ENCODE data around the gene EZH2. TPM values are rescaled to one million over a fixed set of nuclear protein-coding genes. Genes with fewer than 3 reads are reported as not detected.
A peak's percentile ranks its signal among the peaks of the same experiment; 100 is the strongest.

The EZH2 gene
- total RNA-seq, 3 donors from 2014 or later (not counting 1 experiment from before 2014, with no cell fraction given): 33.4 to 42.7 (median 35.8) TPM

DNA sequence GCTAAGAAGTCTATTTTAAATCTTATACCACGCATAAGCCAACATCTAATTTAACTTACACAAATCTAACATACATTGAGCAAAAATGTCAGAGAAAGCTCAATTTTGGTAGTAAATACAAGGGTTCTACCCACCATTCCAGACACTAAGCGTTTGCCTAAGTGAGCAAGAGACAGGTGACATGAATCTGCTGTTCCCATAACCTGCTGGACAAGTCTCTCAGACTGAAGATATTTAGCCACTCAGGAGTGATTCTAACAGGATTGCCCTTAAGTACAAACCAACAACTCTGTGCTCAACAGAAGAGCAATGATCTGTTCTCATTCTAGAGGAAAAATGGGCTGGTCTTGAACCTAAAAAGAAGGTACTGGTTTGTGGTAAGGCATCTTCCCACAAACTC lies 18.8 kb downstream of the EZH2 start:
- peaks cover 18 to 26% of the 10 kb centered on the region in 2 donors for H3K4me1 Mint-ChIP-seq
- no peaks in the 10 kb centered on the region for H3K4me1 ChIP-seq (ENCODE audit: control insufficient read depth, insufficient read depth, low read length)
- H3K9me3 Mint-ChIP-seq: peaks cover 0 to 8% of the 10 kb centered on the region in 2 donors
- no peaks in the 10 kb centered on the region for H3K36me3 ChIP-seq (ENCODE audit: control insufficient read depth, insufficient read depth, low read length)
- peaks cover 10% of the 10 kb centered on the region for H3K36me3 Mint-ChIP-seq
- H3K4me3 Mint-ChIP-seq: no peak overlapping the region
- TF ChIP-seq, protein P1, sequence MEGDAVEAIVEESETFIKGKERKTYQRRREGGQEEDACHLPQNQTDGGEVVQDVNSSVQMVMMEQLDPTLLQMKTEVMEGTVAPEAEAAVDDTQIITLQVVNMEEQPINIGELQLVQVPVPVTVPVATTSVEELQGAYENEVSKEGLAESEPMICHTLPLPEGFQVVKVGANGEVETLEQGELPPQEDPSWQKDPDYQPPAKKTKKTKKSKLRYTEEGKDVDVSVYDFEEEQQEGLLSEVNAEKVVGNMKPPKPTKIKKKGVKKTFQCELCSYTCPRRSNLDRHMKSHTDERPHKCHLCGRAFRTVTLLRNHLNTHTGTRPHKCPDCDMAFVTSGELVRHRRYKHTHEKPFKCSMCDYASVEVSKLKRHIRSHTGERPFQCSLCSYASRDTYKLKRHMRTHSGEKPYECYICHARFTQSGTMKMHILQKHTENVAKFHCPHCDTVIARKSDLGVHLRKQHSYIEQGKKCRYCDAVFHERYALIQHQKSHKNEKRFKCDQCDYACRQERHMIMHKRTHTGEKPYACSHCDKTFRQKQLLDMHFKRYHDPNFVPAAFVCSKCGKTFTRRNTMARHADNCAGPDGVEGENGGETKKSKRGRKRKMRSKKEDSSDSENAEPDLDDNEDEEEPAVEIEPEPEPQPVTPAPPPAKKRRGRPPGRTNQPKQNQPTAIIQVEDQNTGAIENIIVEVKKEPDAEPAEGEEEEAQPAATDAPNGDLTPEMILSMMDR (IDR thresholded peaks at IDR 0.05): no peak
- WGBS (ENCODE audit: insufficient coverage): 93% methylated on average over 1 of the region's 2 CpGs
- peak overlapping the region in 1 of 2 donors; percentile 23 for H3K27ac Mint-ChIP-seq
- DNase-seq: no peak
- H3K27me3 ChIP-seq (ENCODE audit: control insufficient read depth, insufficient read depth, low read length): no peaks in the 10 kb centered on the region
- intact Hi-C loops (cut with micrococcal nuclease): no loop called here
- no peak overlapping the region for H3K27ac ChIP-seq (ENCODE audit: low read length)
- H3K4me3 ChIP-seq (ENCODE audit: low read length): no peak overlapping the region
- H3K9me3 ChIP-seq (ENCODE audit: control insufficient read depth, insufficient read depth, low read length): peaks cover 14% of the 10 kb centered on the region
- H3K27me3 Mint-ChIP-seq (ENCODE audit: low read depth in 2 of 2): no peaks in the 10 kb centered on the region
- no peak for ATAC-seq

DNA sequence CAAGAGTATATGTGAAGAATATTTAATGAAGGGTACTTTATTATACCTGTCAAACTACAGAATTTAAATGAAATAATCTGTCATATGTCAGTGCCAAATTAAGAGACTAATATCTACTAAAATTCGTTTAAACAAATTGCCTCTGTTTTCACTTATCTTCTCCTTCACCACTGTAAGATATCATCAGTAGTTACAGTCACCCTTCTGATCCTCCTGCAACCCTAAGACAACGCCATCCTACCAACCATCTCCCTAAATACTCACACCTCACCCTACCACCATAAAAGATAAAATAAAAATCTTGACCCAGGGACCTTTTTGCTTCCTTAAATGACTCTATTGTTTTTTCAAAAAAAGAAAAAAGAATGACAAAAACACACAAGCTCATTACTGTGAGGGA lies 20.8 kb downstream of the EZH2 start:
- Mint-ChIP-seq H3K27ac (peak overlapping the region; percentile 55 to 60), H3K27me3 (ENCODE audit: low read depth in 2 of 2) (no peaks in the 10 kb centered on the region), H3K4me1 (peaks cover 18 to 30% of the 10 kb centered on the region in 2 donors), H3K36me3 (peaks cover 10% of the 10 kb centered on the region), H3K9me3 (peaks cover 0 to 8% of the 10 kb centered on the region in 2 donors), H3K4me3 (no peak overlapping the region)
- intact Hi-C loops (cut with micrococcal nuclease): no loop called here
- H3K27ac ChIP-seq (ENCODE audit: low read length): no peak overlapping the region
- H3K9me3 ChIP-seq (ENCODE audit: control insufficient read depth, insufficient read depth, low read length): peaks cover 12% of the 10 kb centered on the region
- H3K27me3 ChIP-seq (ENCODE audit: control insufficient read depth, insufficient read depth, low read length): no peaks in the 10 kb centered on the region
- H3K4me1 ChIP-seq (ENCODE audit: control insufficient read depth, insufficient read depth, low read length): no peaks in the 10 kb centered on the region
- H3K36me3 ChIP-seq (ENCODE audit: control insufficient read depth, insufficient read depth, low read length): no peaks in the 10 kb centered on the region
- TF ChIP-seq, protein P1 (IDR thresholded peaks at IDR 0.05): no peak
- DNase-seq (no peak), ATAC-seq (no peak)
- 42% methylated on average over 2 of the region's 2 CpGs for WGBS (ENCODE audit: insufficient coverage)
- no peak overlapping the region for H3K4me3 ChIP-seq (ENCODE audit: low read length)

DNA sequence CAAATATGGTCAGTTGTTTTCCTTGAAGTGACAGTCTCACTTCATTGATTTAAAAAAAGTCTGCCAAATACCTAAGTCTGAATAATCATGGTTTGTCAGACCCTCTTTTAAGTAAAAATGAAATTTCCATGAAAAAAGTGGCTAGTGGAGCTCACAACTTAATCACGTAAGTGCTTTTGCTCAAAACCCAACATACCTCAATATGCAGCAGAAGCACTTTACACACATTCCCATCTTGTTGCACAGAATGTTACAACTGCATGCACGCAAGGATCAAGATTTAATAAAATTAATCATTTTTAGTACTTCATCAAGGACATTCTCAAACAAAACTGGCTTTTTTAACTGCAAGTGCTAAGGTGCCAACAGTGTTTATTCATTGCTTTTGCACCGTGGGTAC lies 21.6 kb downstream of the EZH2 start:
- TF ChIP-seq, protein P1 (IDR thresholded peaks at IDR 0.05): no peak
- Histone ChIP-seq H3K36me3 (ENCODE audit: control insufficient read depth, insufficient read depth, low read length) (no peaks in the 10 kb centered on the region), H3K9me3 (ENCODE audit: control insufficient read depth, insufficient read depth, low read length) (peaks cover 5% of the 10 kb centered on the region), H3K27me3 (ENCODE audit: control insufficient read depth, insufficient read depth, low read length) (no peaks in the 10 kb centered on the region), H3K4me3 (ENCODE audit: low read length) (no peak overlapping the region), H3K27ac (ENCODE audit: low read length) (no peak overlapping the region), H3K4me1 (ENCODE audit: control insufficient read depth, insufficient read depth, low read length) (no peaks in the 10 kb centered on the region)
- Mint-ChIP-seq H3K4me3 (no peak overlapping the region), H3K27ac (no peak overlapping the region), H3K9me3 (no peaks in the 10 kb centered on the region), H3K27me3 (ENCODE audit: low read depth in 2 of 2) (no peaks in the 10 kb centered on the region), H3K36me3 (peaks cover 3% of the 10 kb centered on the region), H3K4me1 (peaks cover 18 to 22% of the 10 kb centered on the region in 2 donors)
- 90% methylated on average over 3 of the region's 3 CpGs for WGBS (ENCODE audit: insufficient coverage)
- ATAC-seq (no peak), DNase-seq (no peak)
- intact Hi-C loops (cut with micrococcal nuclease): no loop called here

DNA sequence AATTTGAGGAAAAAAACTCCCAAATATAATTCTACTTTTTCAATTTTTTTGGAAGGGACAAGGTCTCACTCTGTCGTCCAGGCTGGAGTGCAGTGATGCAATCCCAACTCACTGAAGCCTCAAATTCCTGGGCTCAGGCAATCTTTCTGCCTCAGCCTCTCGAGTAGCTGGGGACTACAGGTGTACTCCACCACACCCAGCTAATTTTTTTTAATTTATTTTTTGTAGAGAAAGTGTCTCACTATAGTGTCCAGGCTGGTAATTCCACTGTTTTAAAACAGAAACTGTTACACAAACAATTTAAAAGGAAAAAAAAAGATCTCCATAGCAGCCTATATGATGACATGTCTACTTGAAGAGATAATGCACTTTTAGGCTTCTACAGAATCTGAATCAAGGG lies 25.6 kb downstream of the EZH2 start:
- H3K4me3 ChIP-seq (ENCODE audit: low read length): no peak overlapping the region
- Mint-ChIP-seq H3K9me3 (no peaks in the 10 kb centered on the region), H3K36me3 (no peaks in the 10 kb centered on the region), H3K27ac (no peak overlapping the region), H3K27me3 (ENCODE audit: low read depth in 2 of 2) (no peaks in the 10 kb centered on the region), H3K4me3 (no peak overlapping the region), H3K4me1 (peaks cover 13 to 21% of the 10 kb centered on the region in 2 donors)
- no peaks in the 10 kb centered on the region for H3K9me3 ChIP-seq (ENCODE audit: control insufficient read depth, insufficient read depth, low read length)
- H3K36me3 ChIP-seq (ENCODE audit: control insufficient read depth, insufficient read depth, low read length): no peaks in the 10 kb centered on the region
- DNase-seq (no peak), ATAC-seq (no peak)
- no peaks in the 10 kb centered on the region for H3K27me3 ChIP-seq (ENCODE audit: control insufficient read depth, insufficient read depth, low read length)
- TF ChIP-seq, protein P1 (IDR thresholded peaks at IDR 0.05): no peak
- no peaks in the 10 kb centered on the region for H3K4me1 ChIP-seq (ENCODE audit: control insufficient read depth, insufficient read depth, low read length)
- no peak overlapping the region for H3K27ac ChIP-seq (ENCODE audit: low read length)
- intact Hi-C loops (cut with micrococcal nuclease): no loop called here
- 91% methylated on average over 1 of the region's 2 CpGs for WGBS (ENCODE audit: insufficient coverage)
